Sigmoid colon (tissue), 7 donors: ENCODE measurements around the gene DOCK1. TPM values are rescaled to one million over a fixed set of nuclear protein-coding genes. Genes with fewer than 3 reads are reported as not detected.

Experiments
- DNase-seq: peaks from one replicate; pipeline ENCODE4 v3.0.0-alpha.2; 2019
- H3K27ac ChIP-seq, 4 donors: fragments of 200-600 bp; sonication (generic); one replicate each; pipeline ENCODE4 v1.5.1; 2016 to 2019; ENCODE audit warnings: mild to moderate bottlenecking in 1 of 4
- H3K27me3 ChIP-seq, 3 donors: fragments of 200-600 bp; sonication (generic); one replicate each; pipeline ENCODE4 v1.5.1; 2019; ENCODE audit warnings: mild to moderate bottlenecking in 1 of 3
- H3K36me3 ChIP-seq, 4 donors: fragments of 200-600 bp; sonication (generic); one replicate each; pipeline ENCODE4 v1.5.1; 2016 to 2019
- H3K4me1 ChIP-seq, 4 donors: fragments of 200-600 bp; sonication (generic); one replicate each; pipeline ENCODE4 v1.5.1; 2017 to 2019
- H3K4me3 ChIP-seq, 4 donors: fragments of 200-600 bp; sonication (generic); one replicate each; pipeline ENCODE4 v1.5.1; 2017 to 2019; ENCODE audit warnings: mild to moderate bottlenecking in 2 of 4, moderate library complexity in 1 of 4
- H3K9me3 ChIP-seq, 4 donors: fragments of 200-600 bp in 3 of 4; sonication (generic) in 3 of 4; one replicate each; pipeline versions ENCODE4 v1.5.1 to v1.6.1; 2013 to 2019
- EP300 ChIP-seq, 4 donors: sonication (generic); formaldehyde crosslinking; IDR thresholded peaks; one replicate each; pipeline ENCODE4 v1.6.1; 2017; ENCODE audit warnings: antibody characterized with exemption in 4 of 4
- POLR2A ChIP-seq, 2 donors: fragments of 450-650 bp; IDR thresholded peaks; one replicate each; pipeline ENCODE4 v1.6.1; 2016; ENCODE audit warnings: antibody characterized with exemption in 2 of 2, mild to moderate bottlenecking in 2 of 2, moderate library complexity in 2 of 2
- POLR2AphosphoS5 ChIP-seq, 4 donors: sonication (generic); formaldehyde crosslinking; IDR thresholded peaks; one replicate each; pipeline ENCODE4 v1.6.1; 2017; ENCODE audit warnings: antibody characterized with exemption in 4 of 4
- WGBS, 2 donors: extraction: QIAGEN DNeasy Blood & Tissue Kit; methylation state at CpG; one replicate each; pipeline ENCODE4 v1.1.7; 2013; 5-methylcytosine and 5-hydroxymethylcytosine counted together
- intact Hi-C: fragments of 100-400 bp; cut with DNase I; formaldehyde crosslinking; loops from one replicate; pipeline ENCODE4 v1.15.1; 2023
- polyA plus RNA-seq, 3 donors: library from polyadenylated mRNA; stranded (reverse); fragments of 200-250 nt; gene quantifications; one replicate each; pipeline ENCODE4 v1.2.3, GENCODE V29; 2013
- total RNA-seq, 4 donors: library from RNA; depleted of rRNA; stranded (reverse); fragments of >200 nt; gene quantifications; one replicate each; pipeline ENCODE4 v1.1.0, GENCODE V29; 2016
- TF ChIP-seq, protein P1 (sequence below), 4 experiments: fragments of 450-650 bp in 3 of 4; fragments of 200-600 bp in 1 of 4; IDR thresholded peaks; one replicate each; pipeline ENCODE4 v1.5.1; 2016 to 2019; ENCODE audit warnings: antibody characterized with exemption in 4 of 4, mild to moderate bottlenecking in 3 of 4, moderate library complexity in 2 of 4
- donor health status: healthy with polysubstance abuse.
- donor health status: Bipolar disorder and iron deficiency.
- donor health status: healthy.

DOCK1 gene
- total and polyA plus RNA-seq, 7 donors: 15.0 to 53.7 (median 40.2) TPM

DNA sequence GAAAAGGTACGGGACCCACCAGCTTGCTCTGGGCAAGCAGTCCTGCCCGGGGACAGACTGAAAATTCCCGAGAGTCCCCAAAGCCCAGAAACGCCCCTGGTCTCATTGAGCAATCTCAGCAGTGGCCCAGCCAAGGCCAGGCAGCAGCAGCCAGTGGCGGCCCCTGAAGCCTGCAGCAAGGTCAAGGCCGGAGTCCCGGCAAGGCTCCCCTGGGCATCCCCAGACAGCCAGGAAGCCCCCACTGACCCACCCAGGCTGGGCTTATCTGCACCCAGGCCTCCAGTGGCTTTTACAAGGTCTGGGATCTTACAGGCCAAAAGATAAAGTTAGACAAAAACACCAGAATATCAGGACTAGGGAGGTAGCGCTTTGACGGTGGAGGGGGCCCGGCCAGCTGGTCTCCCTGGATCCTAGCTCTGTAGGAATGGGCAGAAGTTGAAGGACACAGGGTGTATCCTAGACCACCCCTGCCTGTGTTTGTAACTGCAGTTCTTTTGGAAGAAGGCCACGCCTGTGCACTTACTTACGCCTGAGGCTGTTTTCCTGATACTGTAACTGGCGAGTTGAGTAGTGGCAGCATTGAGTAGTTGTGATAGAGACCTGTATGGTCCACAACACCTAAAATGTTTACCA, 513.4 kb downstream of the DOCK1 start:
- Histone ChIP-seq H3K4me1 (no peaks in the 10 kb centered on the region), H3K27me3 (no peaks in the 10 kb centered on the region), H3K4me3 (no peak overlapping the region), H3K27ac (no peak overlapping the region), H3K9me3 (no peaks in the 10 kb centered on the region), H3K36me3 (peaks cover 6 to 68% (median 8%) of the 10 kb centered on the region in 4 donors)
- no peak for DNase-seq
- intact Hi-C loops: no loop called here
- TF ChIP-seq, protein P1, sequence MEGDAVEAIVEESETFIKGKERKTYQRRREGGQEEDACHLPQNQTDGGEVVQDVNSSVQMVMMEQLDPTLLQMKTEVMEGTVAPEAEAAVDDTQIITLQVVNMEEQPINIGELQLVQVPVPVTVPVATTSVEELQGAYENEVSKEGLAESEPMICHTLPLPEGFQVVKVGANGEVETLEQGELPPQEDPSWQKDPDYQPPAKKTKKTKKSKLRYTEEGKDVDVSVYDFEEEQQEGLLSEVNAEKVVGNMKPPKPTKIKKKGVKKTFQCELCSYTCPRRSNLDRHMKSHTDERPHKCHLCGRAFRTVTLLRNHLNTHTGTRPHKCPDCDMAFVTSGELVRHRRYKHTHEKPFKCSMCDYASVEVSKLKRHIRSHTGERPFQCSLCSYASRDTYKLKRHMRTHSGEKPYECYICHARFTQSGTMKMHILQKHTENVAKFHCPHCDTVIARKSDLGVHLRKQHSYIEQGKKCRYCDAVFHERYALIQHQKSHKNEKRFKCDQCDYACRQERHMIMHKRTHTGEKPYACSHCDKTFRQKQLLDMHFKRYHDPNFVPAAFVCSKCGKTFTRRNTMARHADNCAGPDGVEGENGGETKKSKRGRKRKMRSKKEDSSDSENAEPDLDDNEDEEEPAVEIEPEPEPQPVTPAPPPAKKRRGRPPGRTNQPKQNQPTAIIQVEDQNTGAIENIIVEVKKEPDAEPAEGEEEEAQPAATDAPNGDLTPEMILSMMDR (IDR thresholded peaks at IDR 0.05): no peak
- TF ChIP-seq POLR2AphosphoS5 (IDR thresholded peaks at IDR 0.05): no peak
- TF ChIP-seq POLR2A (IDR thresholded peaks at IDR 0.05): no peak
- no peak for TF ChIP-seq EP300 (IDR thresholded peaks at IDR 0.05)
- WGBS, 2 donors: 91 to 93% methylated on average over 13 of the region's 13 CpGs

- Histone ChIP-seq H3K27ac (no peak overlapping the region), H3K4me3 (no peak overlapping the region), H3K27me3 (no peaks in the 10 kb centered on the region), H3K4me1 (no peaks in the 10 kb centered on the region), H3K36me3 (peaks cover 6 to 66% (median 8%) of the 10 kb centered on the region in 4 donors), H3K9me3 (no peaks in the 10 kb centered on the region)
- no peak for DNase-seq
- 95 to 96% methylated on average over 10 of the region's 10 CpGs for WGBS, 2 donors
- TF ChIP-seq POLR2A (IDR thresholded peaks at IDR 0.05): no peak
- no peak for TF ChIP-seq EP300 (IDR thresholded peaks at IDR 0.05)
- TF ChIP-seq POLR2AphosphoS5 (IDR thresholded peaks at IDR 0.05): no peak
- TF ChIP-seq, protein P1 (IDR thresholded peaks at IDR 0.05): no peak
- intact Hi-C loops: no loop called here
Observed at GRCh38 chr10:127420138-127420684, 515.0 kb downstream of the DOCK1 start.

- peaks cover 4 to 73% (median 31%) of the 10 kb centered on the region in 4 donors for H3K36me3 ChIP-seq
- 93 to 95% methylated on average over 8 of the region's 8 CpGs for WGBS, 2 donors
- H3K27me3 ChIP-seq: no peaks in the 10 kb centered on the region
- no peak overlapping the region for H3K4me3 ChIP-seq
- DNase-seq: no peak
- no peak for TF ChIP-seq POLR2A (IDR thresholded peaks at IDR 0.05)
- TF ChIP-seq, protein P1 (IDR thresholded peaks at IDR 0.05): no peak
- TF ChIP-seq EP300 (IDR thresholded peaks at IDR 0.05): no peak
- no peak for TF ChIP-seq POLR2AphosphoS5 (IDR thresholded peaks at IDR 0.05)
- H3K27ac ChIP-seq: no peak overlapping the region
- intact Hi-C loops: no loop called here
- no peaks in the 10 kb centered on the region for H3K4me1 ChIP-seq
- H3K9me3 ChIP-seq: no peaks in the 10 kb centered on the region
Observed at GRCh38 chr10:127423218-127423915, 518.1 kb downstream of the DOCK1 start.

GRCh38 chr10:127424594-127425264, 519.5 kb downstream of the DOCK1 start:
- Histone ChIP-seq H3K4me1 (no peaks in the 10 kb centered on the region), H3K36me3 (peaks cover 0 to 59% (median 26%) of the 10 kb centered on the region in 4 donors), H3K27ac (peak overlapping the region in 2 of 4 donors; percentile 2 to 22), H3K27me3 (no peaks in the 10 kb centered on the region), H3K9me3 (no peaks in the 10 kb centered on the region), H3K4me3 (no peak overlapping the region)
- WGBS, 2 donors: 88 to 92% methylated on average over 12 of the region's 12 CpGs
- intact Hi-C loops: no loop called here
- TF ChIP-seq EP300 (IDR thresholded peaks at IDR 0.05) (no peak), POLR2AphosphoS5 (IDR thresholded peaks at IDR 0.05) (peak in 3 of 4 donors; percentile 24 to 36 (median 34))
- peak; percentile 83 for DNase-seq

- WGBS, 2 donors: 92 to 94% methylated on average over 4 of the region's 4 CpGs
- TF ChIP-seq POLR2A (IDR thresholded peaks at IDR 0.05) (no peak), EP300 (IDR thresholded peaks at IDR 0.05) (no peak), POLR2AphosphoS5 (IDR thresholded peaks at IDR 0.05) (no peak)
- TF ChIP-seq, protein P1 (IDR thresholded peaks at IDR 0.05): no peak
- Histone ChIP-seq H3K36me3 (peaks cover 0 to 41% (median 23%) of the 10 kb centered on the region in 4 donors), H3K27ac (no peak overlapping the region), H3K27me3 (no peaks in the 10 kb centered on the region), H3K4me3 (no peak overlapping the region), H3K9me3 (no peaks in the 10 kb centered on the region), H3K4me1 (no peaks in the 10 kb centered on the region)
- no peak for DNase-seq
- intact Hi-C loops: no loop called here
Observed at GRCh38 chr10:127426746-127427145, 521.5 kb downstream of the DOCK1 start.
